22Rv1 (cell line): ENCODE data around the gene RWDD2A.
"Not testable (repeated sequence)": the region's sequence is repeated elsewhere in the genome, so short reads cannot be mapped to it uniquely, and the experiment has no call there.

Experiments used
- H3K27ac ChIP-seq: fragments of 450-650 bp; 2 replicates; pipeline ENCODE4 v1.5.1; 2017
- ZFX ChIP-seq: fragments of 450-650 bp; IDR thresholded peaks from 2 replicates; pipeline ENCODE4 v1.6.1; 2017; ENCODE audit warnings: antibody characterized with exemption, borderline replicate concordance
- TF ChIP-seq, protein P1 (sequence below): fragments of 450-650 bp; IDR thresholded peaks from 2 replicates; pipeline ENCODE4 v1.5.1; 2017; ENCODE audit warnings: mild to moderate bottlenecking

Gene RWDD2A

DNA sequence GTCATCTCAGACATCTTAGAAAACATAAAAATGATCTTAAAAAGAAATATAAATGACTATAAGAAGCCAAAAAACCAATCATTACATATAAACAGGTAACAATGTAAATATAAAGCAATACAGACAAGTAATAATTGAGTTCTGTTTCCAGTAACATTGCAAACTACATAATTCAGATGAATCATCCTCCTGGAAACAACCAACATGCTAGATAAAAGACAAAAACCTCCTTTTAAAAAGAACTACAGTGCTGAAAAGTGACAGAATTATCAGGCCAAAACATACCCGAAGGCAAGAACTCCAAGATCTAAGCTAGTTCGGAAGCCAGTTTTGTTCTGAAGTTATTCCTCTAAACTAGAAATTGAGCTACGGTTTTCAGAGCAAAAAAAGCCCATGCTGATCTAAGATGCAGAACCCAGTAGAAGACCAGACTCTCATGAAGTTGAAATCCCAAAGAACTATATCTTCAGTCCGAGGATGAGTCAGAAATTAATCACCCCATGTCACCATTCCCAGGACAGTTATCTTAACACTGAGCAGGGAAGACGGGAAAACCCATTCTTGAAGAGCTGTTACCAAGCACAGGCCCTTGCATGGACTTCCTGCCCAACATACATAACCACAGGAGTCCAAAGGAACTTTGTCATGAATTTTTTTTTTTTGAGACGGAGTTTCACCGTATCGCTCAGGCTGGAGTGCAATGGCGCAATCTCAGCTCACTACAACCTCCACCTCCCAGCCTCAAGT, 9.9 kb upstream of the RWDD2A start:
- TF ChIP-seq ZFX: no peak
- TF ChIP-seq, protein P1, sequence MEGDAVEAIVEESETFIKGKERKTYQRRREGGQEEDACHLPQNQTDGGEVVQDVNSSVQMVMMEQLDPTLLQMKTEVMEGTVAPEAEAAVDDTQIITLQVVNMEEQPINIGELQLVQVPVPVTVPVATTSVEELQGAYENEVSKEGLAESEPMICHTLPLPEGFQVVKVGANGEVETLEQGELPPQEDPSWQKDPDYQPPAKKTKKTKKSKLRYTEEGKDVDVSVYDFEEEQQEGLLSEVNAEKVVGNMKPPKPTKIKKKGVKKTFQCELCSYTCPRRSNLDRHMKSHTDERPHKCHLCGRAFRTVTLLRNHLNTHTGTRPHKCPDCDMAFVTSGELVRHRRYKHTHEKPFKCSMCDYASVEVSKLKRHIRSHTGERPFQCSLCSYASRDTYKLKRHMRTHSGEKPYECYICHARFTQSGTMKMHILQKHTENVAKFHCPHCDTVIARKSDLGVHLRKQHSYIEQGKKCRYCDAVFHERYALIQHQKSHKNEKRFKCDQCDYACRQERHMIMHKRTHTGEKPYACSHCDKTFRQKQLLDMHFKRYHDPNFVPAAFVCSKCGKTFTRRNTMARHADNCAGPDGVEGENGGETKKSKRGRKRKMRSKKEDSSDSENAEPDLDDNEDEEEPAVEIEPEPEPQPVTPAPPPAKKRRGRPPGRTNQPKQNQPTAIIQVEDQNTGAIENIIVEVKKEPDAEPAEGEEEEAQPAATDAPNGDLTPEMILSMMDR: no peak
- H3K27ac ChIP-seq: no peak overlapping the region

- no peak overlapping the region for H3K27ac ChIP-seq
- no peak for TF ChIP-seq ZFX
- TF ChIP-seq, protein P1: no peak
Measured at GRCh38 chr6:83185096-83185495, 8.1 kb upstream of the RWDD2A start.

DNA sequence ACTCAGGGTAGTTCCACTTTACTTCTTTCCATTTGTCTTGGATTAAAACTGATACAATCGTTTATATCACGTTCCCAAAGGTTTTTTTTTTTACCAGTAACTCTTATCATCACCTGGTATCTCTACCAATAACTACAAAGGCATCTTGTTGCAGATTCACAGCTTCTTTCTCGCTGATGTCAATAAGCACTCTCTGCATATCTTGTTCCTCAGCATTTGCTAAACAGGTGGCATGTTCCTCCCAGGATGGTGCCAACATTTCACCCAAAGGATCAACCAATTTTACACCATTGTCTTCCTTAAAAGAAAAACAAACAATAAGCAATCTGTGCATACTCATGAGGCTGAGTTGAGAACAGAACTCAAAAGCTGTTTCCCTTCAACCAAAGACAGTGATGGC, 4.7 kb upstream of the RWDD2A start:
- no peak overlapping the region for H3K27ac ChIP-seq
- TF ChIP-seq, protein P1: no peak
- TF ChIP-seq ZFX: no peak

DNA sequence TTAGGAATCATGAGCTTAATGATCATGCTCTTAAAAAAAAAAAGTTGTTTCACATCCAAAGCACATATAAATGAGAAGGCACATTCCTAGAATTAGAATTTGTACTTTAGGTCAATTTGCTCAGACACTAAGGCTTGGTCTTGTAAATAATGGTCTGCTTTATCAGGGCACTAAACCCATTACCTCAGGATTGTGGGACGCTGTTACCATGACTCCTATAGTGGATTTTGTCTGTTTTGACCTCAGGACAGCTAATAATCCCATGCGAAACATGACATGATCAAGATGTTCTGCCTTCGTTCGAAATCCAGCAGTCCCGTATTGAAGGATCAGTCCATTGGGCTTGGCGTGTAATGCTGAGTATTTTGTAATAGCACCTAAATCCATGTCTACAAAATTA, 2.5 kb upstream of the RWDD2A start:
- TF ChIP-seq ZFX: no peak
- TF ChIP-seq, protein P1: no peak
- H3K27ac ChIP-seq: no peak overlapping the region

DNA sequence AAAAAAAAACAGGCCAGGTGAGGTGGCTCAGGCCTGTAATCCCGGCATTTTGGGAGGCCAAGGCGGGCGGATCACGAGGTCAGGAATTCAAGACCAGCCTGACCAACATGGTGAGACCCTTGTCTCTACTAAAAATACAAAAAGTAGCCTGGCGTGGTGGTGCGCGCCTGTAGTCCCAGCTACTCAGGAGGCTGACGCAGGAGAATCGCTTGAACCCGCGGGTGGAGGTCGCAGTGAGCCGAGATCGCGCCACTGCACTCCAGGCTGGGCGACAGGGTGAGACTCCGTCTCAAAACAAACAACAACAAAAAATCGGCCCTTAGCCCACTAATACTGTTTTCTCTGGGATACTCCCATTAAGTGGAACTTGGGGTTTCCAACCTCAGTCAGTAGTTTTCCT, 1.2 kb upstream of the RWDD2A start:
- H3K27ac ChIP-seq: not testable (repeated sequence)

GRCh38 chr6:83192456-83192855, 701 bp upstream of the RWDD2A start:
- TF ChIP-seq, protein P1: no peak
- TF ChIP-seq ZFX: no peak
- peak overlapping the region; percentile 91 for H3K27ac ChIP-seq

DNA sequence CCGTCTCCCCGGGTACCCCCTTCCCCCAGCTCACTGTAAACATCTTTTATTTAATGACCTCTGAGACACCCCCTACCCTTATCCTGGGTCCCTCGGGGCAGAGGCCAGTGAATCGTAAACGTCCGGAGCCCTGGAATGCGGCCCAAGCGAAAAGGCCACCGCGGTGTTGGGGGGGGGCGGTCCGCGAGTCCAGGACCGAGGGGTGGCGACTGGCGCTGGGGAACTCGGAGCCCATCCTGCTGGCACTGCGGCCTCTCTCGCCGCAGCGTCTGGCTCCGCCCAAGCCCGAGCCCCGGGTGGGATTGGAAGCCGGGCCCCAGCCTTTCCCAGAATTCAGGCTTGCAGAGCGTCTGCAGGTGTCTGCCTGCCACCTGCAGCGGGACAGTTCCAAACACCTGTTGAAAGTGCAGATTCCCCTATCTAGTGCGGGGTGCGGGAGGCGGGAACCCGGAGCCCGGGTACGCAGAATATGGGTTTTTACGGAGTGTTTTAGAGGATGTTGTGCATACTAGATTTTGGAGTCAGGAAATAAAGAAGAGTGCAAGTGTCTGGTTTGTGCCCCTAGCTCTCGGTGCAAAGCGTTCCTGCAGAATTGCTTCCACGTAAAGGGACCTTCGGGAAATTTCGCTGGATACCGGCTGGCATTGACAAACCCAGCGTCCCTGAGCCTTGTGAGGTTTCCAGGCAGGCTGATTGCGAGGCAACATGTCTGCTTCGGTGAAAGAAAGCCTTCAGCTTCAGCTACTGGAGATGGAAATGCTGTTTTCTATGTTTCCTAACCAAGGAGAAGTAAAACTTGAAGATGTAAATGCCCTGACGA, 800 bp downstream of the RWDD2A start:
- TF ChIP-seq, protein P1: no peak
- TF ChIP-seq ZFX: no peak
- peak overlapping the region; percentile 91 for H3K27ac ChIP-seq
